H1 (cell line): ENCODE results near the gene FRMD4B. TPM values are rescaled to one million over a fixed set of nuclear protein-coding genes. Genes with fewer than 3 reads are reported as not detected.

ENCODE experiments used
- CTCF ChIA-PET: fragments of 300-600 bp; sonication (Branson Sonifier 250); formaldehyde crosslinking; loops from one replicate; lab custom pipeline; 2021; ENCODE audit not compliant: partially characterized antibody; lab: Charles Lee
- POLR2A ChIA-PET: fragments of 300-600 bp; sonication (Branson Sonifier 250); formaldehyde crosslinking; loops from one replicate; lab custom pipeline; 2021; ENCODE audit warnings: inconsistent platforms; ENCODE audit not compliant: partially characterized antibody; lab: Charles Lee
- DNase-seq, 2 experiments: peaks; one replicate each; pipeline versions ENCODE4 v3.0.0 to v3.0.0-alpha.2; 2010 to 2022; ENCODE audit warnings: low spot score in 2 of 2, low read depth in 1 of 2, mixed read lengths in 1 of 2
- FAIRE-seq: peaks from 2 replicates; lab custom pipeline; 2011; peaks lifted over from hg19 to GRCh38; lab: Jason Lieb, UNC
- H2AFZ ChIP-seq: 2 replicates; pipeline ENCODE4 v1.8.1; 2012; ENCODE audit warnings: low read length, inconsistent platforms
- H2AK5ac ChIP-seq: 2 replicates; pipeline ENCODE4 v1.6.1; 2013; ENCODE audit warnings: low read depth, low read length
- H2BK120ac ChIP-seq: replicated peaks from 2 replicates; pipeline ENCODE3; 2013; ENCODE audit warnings: low read depth, low read length, inconsistent platforms
- H2BK12ac ChIP-seq: 2 replicates; pipeline ENCODE4 v1.6.1; 2013; ENCODE audit warnings: low read depth, low read length
- H2BK15ac ChIP-seq: 2 replicates; pipeline ENCODE4 v1.6.1; 2013; ENCODE audit warnings: low read length
- H2BK20ac ChIP-seq: 2 replicates; pipeline ENCODE4 v1.6.1; 2013; ENCODE audit warnings: low read length
- H2BK5ac ChIP-seq: 2 replicates; pipeline ENCODE4 v1.6.1; 2013; ENCODE audit warnings: low read depth, low read length
- H3K14ac ChIP-seq: 2 replicates; pipeline ENCODE4 v1.6.1; 2013; ENCODE audit warnings: inconsistent platforms; ENCODE audit not compliant: insufficient read length
- H3K18ac ChIP-seq: 2 replicates; pipeline ENCODE4 v1.6.1; 2013; ENCODE audit warnings: low read length; ENCODE audit errors: extremely low read depth
- H3K23ac ChIP-seq: 2 replicates; pipeline ENCODE4 v1.6.1; 2013; ENCODE audit warnings: inconsistent platforms; ENCODE audit not compliant: insufficient read length
- H3K23me2 ChIP-seq: 2 replicates; pipeline ENCODE4 v1.6.1; 2013; ENCODE audit warnings: low read depth, low read length
- H3K27ac ChIP-seq: 2 replicates; pipeline ENCODE4 v1.6.1; 2011; ENCODE audit warnings: low read depth, low read length, inconsistent platforms
- H3K27me3 ChIP-seq, 4 experiments: replicated peaks in 1 of 4; 1 replicate in 1 of 4; 2 replicates in 3 of 4; pipeline versions ENCODE4 v1.6.1 to v1.8.1; 2011 to 2013; ENCODE audit warnings: low read length in 3 of 4, mild to moderate bottlenecking in 3 of 4, inconsistent platforms in 2 of 4, mixed read lengths in 2 of 4, moderate library complexity in 1 of 4; ENCODE audit not compliant: control insufficient read depth in 3 of 4, insufficient read depth in 3 of 4; ENCODE audit errors: extremely low read depth in 1 of 4
- H3K36me3 ChIP-seq, 4 experiments: 2 replicates each; pipeline versions ENCODE4 v1.6.1 to v1.8.1; 2011 to 2013; ENCODE audit warnings: mild to moderate bottlenecking in 4 of 4, low read length in 3 of 4, moderate library complexity in 2 of 4, control low read depth in 1 of 4, inconsistent platforms in 1 of 4; ENCODE audit not compliant: insufficient read depth in 4 of 4, control insufficient read depth in 2 of 4
- H3K4ac ChIP-seq: replicated peaks from 2 replicates; pipeline ENCODE3; 2013; ENCODE audit warnings: low read length, low read depth, mixed read lengths, inconsistent platforms; ENCODE audit not compliant: insufficient read length
- H3K4me1 ChIP-seq, 4 experiments: replicated peaks in 1 of 4; 1 replicate in 1 of 4; 2 replicates in 3 of 4; pipeline versions ENCODE4 v1.6.1 to v1.8.1; 2011 to 2013; ENCODE audit warnings: low read length in 3 of 4, inconsistent platforms in 2 of 4, mixed read lengths in 1 of 4; ENCODE audit not compliant: insufficient read depth in 4 of 4, control insufficient read depth in 3 of 4
- H3K4me2 ChIP-seq, 2 experiments: 2 replicates each; pipeline versions ENCODE4 v1.6.1 to v1.8.1; 2011 to 2013; ENCODE audit warnings: low read depth in 2 of 2, low read length in 2 of 2, control low read depth in 1 of 2, inconsistent platforms in 1 of 2, mild to moderate bottlenecking in 1 of 2; ENCODE audit not compliant: insufficient read depth in 1 of 2
- H3K4me3 ChIP-seq, 4 experiments: fragments of 200-600, 300-600 bp in 1 of 4; sonication (generic), shearing (Covaris generic), sonication (Bioruptor Twin) in 1 of 4; 2 replicates each; pipeline versions ENCODE4 v1.5.1 to v1.8.1; 2011 to 2016; ENCODE audit warnings: low read length in 4 of 4, low read depth in 3 of 4, control low read depth in 2 of 4, inconsistent platforms in 2 of 4, mild to moderate bottlenecking in 2 of 4, mixed read lengths in 1 of 4, moderate library complexity in 1 of 4; ENCODE audit not compliant: insufficient read depth in 2 of 4; ENCODE audit errors: extremely low read depth in 1 of 4
- H3K56ac ChIP-seq: replicated peaks from 2 replicates; pipeline ENCODE3; 2013; ENCODE audit warnings: low read depth, mild to moderate bottlenecking, mixed read lengths, low read length, inconsistent platforms; ENCODE audit not compliant: insufficient read length
- H3K79me1 ChIP-seq: 2 replicates; pipeline ENCODE4 v1.6.1; 2013; ENCODE audit warnings: low read depth, low read length, control low read depth
- H3K79me2 ChIP-seq, 2 experiments: 2 replicates each; pipeline versions ENCODE4 v1.6.1 to v1.8.1; 2012 to 2013; ENCODE audit warnings: low read length in 2 of 2, mild to moderate bottlenecking in 2 of 2, inconsistent platforms in 1 of 2; ENCODE audit not compliant: insufficient read depth in 2 of 2, control insufficient read depth in 1 of 2
- H3K9ac ChIP-seq, 4 experiments: replicated peaks in 1 of 4; 1 replicate in 1 of 4; 2 replicates in 3 of 4; pipeline versions ENCODE4 v1.6.1 to v1.8.1; 2011 to 2013; ENCODE audit warnings: low read depth in 3 of 4, low read length in 3 of 4, control low read depth in 2 of 4, mild to moderate bottlenecking in 2 of 4, moderate library complexity in 2 of 4, inconsistent platforms in 1 of 4; ENCODE audit errors: extremely low read depth in 1 of 4
- H3K9me3 ChIP-seq, 2 experiments: 2 replicates each; pipeline versions ENCODE4 v1.6.1 to v1.8.1; 2012 to 2013; ENCODE audit warnings: mild to moderate bottlenecking in 2 of 2, moderate library complexity in 2 of 2, control low read depth in 1 of 2, inconsistent platforms in 1 of 2, low read depth in 1 of 2, low read length in 1 of 2, mixed read lengths in 1 of 2; ENCODE audit not compliant: insufficient read depth in 2 of 2
- H4K20me1 ChIP-seq, 2 experiments: replicated peaks in 1 of 2; 2 replicates each; pipeline versions ENCODE3 to v1.8.1; 2011 to 2013; ENCODE audit warnings: inconsistent platforms in 2 of 2, low read length in 2 of 2, mild to moderate bottlenecking in 1 of 2; ENCODE audit not compliant: insufficient read depth in 2 of 2, control insufficient read depth in 1 of 2
- H4K5ac ChIP-seq: 2 replicates; pipeline ENCODE4 v1.6.1; 2013; ENCODE audit warnings: low read length, low read depth, mixed read lengths, inconsistent platforms; ENCODE audit not compliant: insufficient read length
- H4K8ac ChIP-seq: 2 replicates; pipeline ENCODE4 v1.8.0; 2013; ENCODE audit warnings: mild to moderate bottlenecking, moderate library complexity, low read length, inconsistent platforms; ENCODE audit not compliant: insufficient read depth; ENCODE audit errors: extremely low read depth
- H4K91ac ChIP-seq: replicated peaks from 2 replicates; pipeline ENCODE3; 2013; ENCODE audit warnings: low read length, mixed read lengths, inconsistent platforms; ENCODE audit not compliant: insufficient read length
- POU5F1 ChIP-seq: IDR thresholded peaks from 2 replicates; pipeline ENCODE4 v1.6.1; 2011; ENCODE audit warnings: low read depth, mild to moderate bottlenecking, low read length, moderate library complexity
- SP2 ChIP-seq: IDR thresholded peaks from 2 replicates; pipeline ENCODE4 v1.6.1; 2012; ENCODE audit warnings: mild to moderate bottlenecking, low read length, inconsistent platforms
- WGBS, 2 experiments: shearing (Covaris generic) in 1 of 2; methylation state at CpG; one replicate each; pipeline versions ENCODE4 v1.1.6 to v1.1.7; 2013 to 2015; ENCODE audit warnings: low lambda C conversion rate in 2 of 2, mixed read lengths in 2 of 2, inconsistent platforms in 1 of 2, low coverage in 1 of 2, missing lambda C conversion rate in 1 of 2; ENCODE audit not compliant: insufficient replicate concordance in 2 of 2, insufficient coverage in 1 of 2, insufficient read length in 1 of 2; ENCODE audit errors: extremely low coverage in 1 of 2, missing lambda C conversion rate in 1 of 2; 5-methylcytosine and 5-hydroxymethylcytosine counted together
- polyA plus RNA-seq, 7 experiments: library from polyadenylated mRNA; depleted of rRNA in 3 of 7; stranded (reverse) in 5 of 7; unstranded in 2 of 7; fragments of >200 nt in 5 of 7; fragments of 200-250 nt in 2 of 7; gene quantifications; 1 replicate in 5 of 7; 2 replicates in 1 of 7; 4 replicates in 1 of 7; pipeline versions ENCODE4 v1.2.1 to v1.2.3, GENCODE V29; 2011 to 2013; ENCODE audit warnings: missing spikeins in 2 of 7, mixed read lengths in 2 of 7
- total RNA-seq: library from RNA; stranded (reverse); fragmentation: NEBNext Ultra II Directional; extraction: Animal tissue kit (Norgen Biotek cat#: 25700); gene quantifications from 2 replicates; pipeline ENCODE4 v1.2.1, GENCODE V29; 2021

The FRMD4B gene
- total and polyA plus RNA-seq, 2 of the 8 experiments (the other 6 are each of a cell fraction or from before 2014, with no cell fraction given): 2.7 to 7.2 TPM

DNA sequence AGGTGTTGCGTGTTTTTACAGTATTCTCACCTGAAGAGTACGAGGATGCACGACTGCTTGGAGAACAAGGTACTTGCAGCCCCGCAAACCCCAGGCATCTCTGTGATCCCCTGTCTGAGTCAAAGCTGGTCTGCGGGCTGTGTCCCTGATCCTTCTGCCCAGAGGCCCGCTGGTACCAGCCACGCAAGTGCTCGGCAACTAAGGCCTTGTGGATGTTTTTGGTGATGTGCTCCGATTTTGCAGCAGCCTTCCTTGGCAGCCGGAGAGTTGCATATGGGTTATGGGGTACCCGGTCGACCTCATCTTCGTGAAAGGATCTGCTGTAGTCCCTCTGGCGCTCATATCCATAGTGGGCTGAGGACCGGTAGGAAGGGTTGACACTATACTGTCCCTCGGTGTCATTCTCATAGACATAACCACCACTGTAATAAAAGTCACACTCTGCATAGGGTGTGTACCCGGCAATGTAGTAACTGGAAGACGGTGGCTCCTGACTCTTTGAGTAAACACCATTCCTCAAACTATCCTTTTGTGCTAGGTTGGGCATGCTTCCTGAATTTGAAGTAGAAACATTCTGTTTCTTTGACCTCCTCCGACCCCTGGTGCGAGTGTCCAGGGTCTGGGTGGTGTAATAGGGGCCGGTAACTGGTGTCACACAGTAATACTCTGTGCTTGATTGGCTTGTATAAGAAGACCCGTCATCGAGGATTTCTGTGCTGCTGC, 204.9 kb downstream of the FRMD4B start:
- H2BK120ac ChIP-seq: no peak overlapping the region

More for the DNA sequence above, 204.9 kb downstream of the FRMD4B start:
- Histone ChIP-seq H3K56ac (no peak overlapping the region), H4K5ac (no peak overlapping the region), H3K18ac (no peak overlapping the region), H3K4ac (no peak overlapping the region), H2AFZ (no peak overlapping the region), H3K79me1 (no peaks in the 10 kb centered on the region), H2AK5ac (peak overlapping the region; percentile 46; the same call in 1 of the 2 replicates), H4K91ac (peak overlapping the region; percentile 5), H3K79me2 (no peaks in the 10 kb centered on the region), H3K36me3 (peaks cover 0 to 9% (median 2%) of the 10 kb centered on the region in 4 experiments; a peak in 2 of 8 replicates), H3K9me3 (no peaks in the 10 kb centered on the region), H2BK12ac (0 out of 2 replicates have a peak overlapping the region, but pooled peaks have one; percentile 11), H4K8ac (no peak overlapping the region; the same call in 1 of the 2 replicates), H3K23ac (no peak overlapping the region), H3K9ac (no peak overlapping the region), H3K4me2 (peak overlapping the region in 1 of 2 experiments; percentile 73; a peak in 2 of 4 replicates), H2BK15ac (no peak overlapping the region), H3K4me3 (0 out of 8 replicates have a peak overlapping the region, but pooled peaks of 1 of the 4 experiments have one; percentile 1), H3K4me1 (peaks cover 0 to 16% (median 11%) of the 10 kb centered on the region in 4 experiments), H3K14ac (no peak overlapping the region), H4K20me1 (no peaks in the 10 kb centered on the region), H3K27me3 (no peaks in the 10 kb centered on the region), H2BK20ac (no peak overlapping the region), H3K23me2 (no peaks in the 10 kb centered on the region), H3K27ac (no peak overlapping the region), H2BK5ac (no peak overlapping the region)
- ChIA-PET POLR2A (no interaction called here), CTCF (interaction anchor here (0.7 to 2.5 kb wide), 4 partner anchors 9 to 229 kb away, joined by 3 to 19 read pairs (median 3); no protein-coding TSS in a partner anchor)
- DNase-seq (no peak), FAIRE-seq (no peak)
- TF ChIP-seq POU5F1 (no peak), SP2 (no peak)
- 90% methylated on average over 23 of the region's 23 CpGs; no CpG with 5 or more reads in 1 of the 2 experiments for WGBS, 2 experiments
